GM19025 (cell line): ENCODE data around the gene FSCN2.

ENCODE experiments used
- ATAC-seq: cut with Tn5 transposase; IDR thresholded peaks from one replicate; pipeline ENCODE4 v1.9.1; 2021; ENCODE audit warnings: mild to moderate bottlenecking, low read depth, moderate library complexity; ENCODE audit not compliant: unreplicated experiment

The FSCN2 gene

GRCh38 chr17:81527591-81528383 is at the start of gene FSCN2:
FSCN2 (plus strand) TSS chr17:81528377; CDS start chr17:81528532, 155 bp downstream.
- no peak for ATAC-seq

- ATAC-seq, result no peak
Observed at GRCh38 chr17:81479175-81480071, 48.8 kb upstream of the FSCN2 start.

GRCh38 chr17:81480140-81481072 is 47.8 kb upstream of the FSCN2 start:
- no peak for ATAC-seq

DNA sequence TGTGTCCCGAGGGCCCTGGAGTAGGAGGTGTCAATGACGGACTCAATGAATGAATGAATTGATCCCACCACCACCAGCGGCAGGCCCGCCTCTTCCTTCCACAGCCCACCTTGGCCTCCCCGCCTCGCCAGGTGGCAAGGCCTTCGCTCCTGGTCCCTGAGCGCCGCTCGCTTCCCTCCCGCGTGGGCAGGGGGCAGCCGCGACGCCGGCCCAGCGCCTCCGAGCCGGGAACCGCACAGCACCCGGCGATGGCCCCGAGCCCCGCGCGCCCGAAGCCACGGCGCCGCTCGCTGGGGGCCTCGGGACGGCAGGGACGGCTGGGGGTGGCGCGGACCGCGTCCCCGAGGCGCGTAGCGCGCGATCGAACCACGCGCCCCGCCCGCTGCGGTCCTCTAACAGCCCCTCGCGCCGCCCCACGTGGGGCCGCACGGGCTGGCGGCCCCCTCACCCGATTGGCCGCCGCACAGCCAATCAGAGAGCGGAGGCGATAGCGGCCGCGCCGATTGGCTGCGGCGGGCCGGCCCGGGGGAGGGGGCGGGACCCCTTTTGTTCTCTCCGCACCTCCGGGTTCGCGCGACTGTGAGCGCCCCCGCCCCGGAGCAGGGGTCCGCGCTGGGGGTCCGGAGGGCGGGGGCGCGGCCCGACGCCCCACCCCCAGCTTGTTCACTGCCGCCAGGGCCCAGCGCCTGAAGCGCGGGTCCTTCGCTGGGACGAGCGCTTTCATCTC is 46.9 kb upstream of the FSCN2 start:
- ATAC-seq, result no peak

- ATAC-seq, result no peak
Observed at GRCh38 chr17:81481815-81482505, 46.2 kb upstream of the FSCN2 start.

DNA sequence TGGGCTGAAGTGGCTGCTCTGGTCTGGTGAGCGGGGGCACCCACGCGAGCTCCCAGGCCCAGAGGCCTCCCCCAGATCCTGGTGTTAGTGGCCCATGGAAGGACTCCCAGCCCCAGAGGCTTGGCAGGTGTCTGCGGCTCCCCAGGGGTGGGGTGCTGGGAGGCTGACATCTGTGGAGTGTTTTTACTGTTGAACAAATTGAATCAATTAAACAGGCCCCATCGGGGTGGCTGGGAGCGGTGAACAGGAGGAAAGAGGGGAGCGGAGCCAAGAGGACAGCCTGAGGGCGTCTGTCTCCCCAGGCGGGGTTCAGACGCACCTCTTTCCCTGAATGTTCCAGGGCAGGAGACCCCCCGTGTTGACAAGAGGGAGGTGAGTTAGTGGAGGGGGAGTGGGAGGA is 45.5 kb upstream of the FSCN2 start:
- no peak for ATAC-seq

DNA sequence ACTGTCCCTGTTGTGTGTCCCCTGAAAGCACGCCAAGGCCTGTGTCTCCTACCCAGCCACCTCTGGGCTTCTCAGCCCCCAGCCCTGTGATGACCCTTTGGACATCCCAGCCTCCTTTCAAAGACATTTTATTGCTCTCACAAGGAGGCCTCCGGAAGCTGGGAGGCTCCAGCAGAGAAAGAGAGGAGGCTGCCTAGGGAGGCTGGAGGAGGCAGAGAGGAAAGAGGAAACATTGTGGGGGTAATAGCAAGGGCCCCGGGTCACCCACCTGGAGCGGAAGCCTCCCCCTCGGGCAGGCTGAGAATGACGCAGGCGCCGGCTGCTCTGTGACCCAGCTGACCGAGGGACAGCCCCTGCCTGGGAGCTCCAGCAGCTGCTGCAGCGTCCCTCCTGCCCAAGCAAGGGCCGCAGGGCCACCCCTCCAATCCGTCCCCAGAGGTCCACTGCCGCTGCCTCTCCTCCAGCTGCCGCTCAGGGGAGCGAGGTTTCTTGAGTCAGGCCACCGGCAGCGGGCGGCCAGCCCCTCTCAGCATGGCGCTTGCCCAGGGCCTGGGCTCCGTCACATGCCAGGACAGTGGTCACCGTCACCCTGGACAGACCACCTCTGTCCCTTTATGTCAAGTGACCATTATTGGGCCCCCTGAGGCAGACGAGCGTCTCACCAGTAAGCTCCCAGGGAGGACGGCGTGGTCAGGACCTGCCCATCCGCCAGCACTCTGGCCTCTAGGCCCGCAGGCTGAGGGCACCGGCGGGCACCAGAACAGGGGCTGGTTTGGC is 44.9 kb upstream of the FSCN2 start:
- ATAC-seq, result no peak

DNA sequence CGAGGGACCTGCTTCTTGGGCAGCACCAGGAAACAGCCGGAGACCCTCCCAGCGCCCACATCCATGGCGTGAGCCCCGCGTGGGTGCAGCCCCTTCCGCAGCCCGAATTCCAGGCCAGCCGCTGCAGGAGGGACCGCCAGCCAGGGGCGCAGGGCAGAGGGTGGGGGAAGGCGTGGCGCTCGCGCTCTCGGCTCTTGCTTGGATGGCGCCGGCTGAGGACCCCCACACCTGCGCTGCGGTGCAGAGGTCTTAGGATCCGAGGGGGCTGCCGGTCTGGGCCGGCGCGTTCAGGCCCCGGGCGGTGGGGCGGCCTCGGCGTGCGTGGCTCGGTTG is 44.3 kb upstream of the FSCN2 start:
- no peak for ATAC-seq

DNA sequence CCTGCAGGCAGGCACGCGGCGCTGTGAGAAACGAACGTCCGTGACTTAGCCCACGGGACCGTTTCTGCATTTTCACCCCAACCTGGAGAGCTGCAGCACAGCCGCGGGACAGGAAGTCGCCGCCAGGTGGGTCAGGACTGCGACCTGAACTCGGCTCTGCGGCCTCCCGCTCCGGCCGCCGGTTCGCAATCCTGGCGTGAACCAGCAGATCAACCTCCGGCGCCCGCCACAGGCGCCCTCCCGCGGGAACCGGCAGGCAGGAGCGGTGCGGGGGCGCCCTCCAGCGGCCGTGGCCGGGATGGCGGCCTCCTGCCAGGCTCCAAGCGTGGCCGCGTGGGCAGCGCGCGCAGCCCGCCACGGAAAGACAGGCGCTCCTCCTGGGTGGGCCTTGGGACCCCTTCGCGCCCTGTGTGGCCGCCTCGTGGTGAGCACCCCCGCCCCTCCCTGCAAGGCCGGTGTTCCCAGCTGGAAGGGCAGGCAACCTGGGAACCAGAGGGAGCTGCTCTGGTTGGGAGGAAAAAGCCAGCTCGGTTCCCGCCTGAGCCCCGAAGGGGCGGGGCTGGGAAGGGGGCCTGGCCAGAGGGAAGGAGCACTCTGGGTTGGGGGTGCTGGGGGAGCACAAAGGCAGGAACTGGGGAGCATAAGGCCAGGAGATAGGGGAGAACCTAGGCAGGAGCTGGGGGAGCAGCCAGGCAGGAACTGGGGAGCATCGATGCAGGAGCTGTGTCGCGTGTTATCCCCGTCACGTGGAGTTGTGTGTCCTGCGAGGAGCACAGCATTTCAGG is 43.8 kb upstream of the FSCN2 start:
- ATAC-seq, result no peak

- ATAC-seq, result no peak
Observed at GRCh38 chr17:81486199-81486810, 41.9 kb upstream of the FSCN2 start.

GRCh38 chr17:81487089-81487486 is 41.1 kb upstream of the FSCN2 start:
- no peak for ATAC-seq

DNA sequence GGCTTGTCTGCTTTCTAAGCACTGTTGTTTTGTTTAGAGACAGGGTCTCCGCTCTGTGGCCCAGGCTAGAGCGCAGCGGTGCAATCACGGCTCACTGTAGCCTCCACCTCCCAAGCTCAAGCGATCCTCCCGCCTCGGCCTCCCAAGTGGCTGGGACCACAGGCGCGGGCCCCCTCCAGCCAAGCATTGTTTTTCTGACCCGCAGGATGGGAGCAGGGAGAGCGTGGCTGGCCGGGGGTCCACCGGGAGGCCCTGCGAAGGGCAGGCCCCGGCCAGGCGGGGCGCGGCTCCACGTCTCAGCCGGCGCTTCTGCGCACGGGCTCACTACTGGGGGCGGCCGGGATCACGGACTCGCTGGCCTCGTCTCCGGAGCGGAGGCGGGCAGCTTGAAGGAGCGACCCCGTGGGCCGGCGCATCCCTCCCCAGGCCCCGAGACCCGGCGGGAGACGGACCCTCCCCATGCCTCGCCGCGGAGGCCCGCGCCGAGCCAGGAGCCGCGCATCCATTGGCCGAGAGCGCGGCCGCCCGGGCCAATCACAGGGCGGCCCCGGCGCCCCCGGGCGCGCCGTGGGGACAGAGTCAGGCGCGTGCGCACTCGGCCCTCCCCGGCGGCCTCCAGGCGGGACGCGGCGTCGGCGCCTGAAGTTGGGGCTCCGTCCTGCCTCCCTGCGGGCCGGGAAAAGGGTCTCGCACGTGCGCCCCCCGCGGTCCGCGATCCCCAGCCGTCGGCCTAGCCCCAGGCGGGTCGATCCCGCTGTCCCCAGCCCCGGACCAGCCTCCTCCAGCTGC is 40.5 kb upstream of the FSCN2 start:
- no peak for ATAC-seq

DNA sequence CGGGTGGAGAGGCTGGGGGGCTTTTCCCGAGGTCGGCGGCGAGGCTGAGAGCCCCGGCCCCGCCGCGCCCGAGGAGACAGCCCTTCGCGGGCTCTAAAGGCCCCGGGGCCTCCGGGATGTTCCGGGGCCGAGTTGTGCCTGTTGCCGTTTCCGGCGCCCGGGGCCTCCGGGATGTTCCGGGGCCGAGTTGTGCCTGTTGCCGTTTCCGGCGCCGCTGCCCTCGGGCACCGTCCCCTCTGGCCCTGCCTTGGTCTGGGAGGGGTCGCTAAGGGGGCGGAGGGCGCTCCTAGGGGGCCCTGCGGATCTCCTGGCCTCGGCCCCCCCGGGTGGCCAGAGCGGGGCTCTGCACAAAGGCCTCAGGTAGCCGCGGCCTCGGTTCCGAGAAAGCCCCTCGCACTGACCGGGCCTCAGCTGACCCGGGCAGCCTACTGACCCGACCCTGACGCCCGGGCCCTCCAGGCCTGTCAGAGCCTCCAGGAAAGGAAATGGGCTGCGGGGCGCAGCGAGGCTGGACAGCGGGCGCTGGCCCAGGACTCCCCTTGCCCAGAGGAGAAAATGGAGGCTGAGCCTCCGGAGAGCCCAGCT is 39.8 kb upstream of the FSCN2 start:
- no peak for ATAC-seq

DNA sequence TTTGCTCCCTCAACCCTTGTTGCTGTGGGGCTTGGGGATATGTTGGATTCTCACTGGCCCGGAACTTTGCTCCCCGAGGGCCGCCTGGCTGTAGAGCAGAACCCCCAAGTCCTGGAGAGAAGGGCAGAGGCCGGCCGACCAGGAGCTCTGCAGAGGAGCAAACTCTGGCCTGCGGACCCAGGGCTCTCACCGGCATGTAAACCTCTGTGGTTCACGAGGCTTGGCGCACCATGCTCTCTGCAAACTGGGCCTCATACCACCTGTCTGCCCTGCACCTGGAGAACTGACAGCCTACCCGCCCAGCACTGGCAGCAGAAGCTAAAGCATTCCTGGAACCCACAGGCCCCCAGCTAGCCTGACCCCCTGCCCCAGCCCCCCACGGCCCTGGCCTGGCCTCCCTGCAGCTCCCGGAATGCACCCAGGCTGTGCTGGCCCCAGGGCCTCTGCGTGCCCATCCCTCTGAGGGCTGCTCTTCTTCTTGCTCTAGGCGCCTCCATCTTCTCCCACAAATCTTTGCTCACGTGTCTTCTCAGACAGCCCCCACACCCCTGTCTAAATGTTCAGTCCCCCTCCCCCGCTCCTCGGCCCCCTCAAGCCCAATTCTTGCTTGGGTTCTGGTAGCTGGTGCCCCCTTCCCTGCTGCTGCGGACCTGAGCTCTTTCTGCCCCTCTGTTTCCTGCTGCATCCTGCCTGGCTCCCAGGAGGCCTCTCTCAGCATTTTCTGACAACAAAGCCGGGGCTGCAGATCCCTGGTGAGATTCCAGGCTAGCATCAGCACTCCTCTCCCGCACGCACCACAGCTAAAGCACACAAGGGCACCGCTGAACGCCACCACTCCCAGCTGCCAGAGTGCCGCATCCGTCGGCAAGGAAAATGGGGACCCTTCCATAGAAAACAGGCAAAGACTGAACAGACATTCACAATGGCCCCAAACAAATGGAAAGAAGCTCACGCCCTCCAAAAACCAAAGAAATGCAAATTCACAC is 38.9 kb upstream of the FSCN2 start:
- no peak for ATAC-seq
